SK-N-MC (cell line): ENCODE measurements around the gene TERT.

Experiments
- DNase-seq: peaks from one replicate; pipeline ENCODE4 v3.0.0-alpha.2; 2011; ENCODE audit warnings: low read depth, low spot score
- H3K27ac ChIP-seq: fragments of 200-600 bp; sonication (generic); 2 replicates; pipeline ENCODE4 v1.5.1; 2016; ENCODE audit warnings: mixed run types
- H3K36me3 ChIP-seq: fragments of 200-600 bp; sonication (generic); 2 replicates; pipeline ENCODE4 v1.6.1; 2017; ENCODE audit warnings: antibody characterized with exemption, low read length, mixed read lengths; ENCODE audit not compliant: insufficient read depth
- H3K4me3 ChIP-seq: fragments of 200-600 bp; sonication (generic); 2 replicates; pipeline ENCODE4 v1.5.1; 2016
- H3K9ac ChIP-seq: fragments of 200-600 bp; sonication (generic); 2 replicates; pipeline ENCODE4 v1.8.0; 2017; ENCODE audit warnings: mixed run types, mixed read lengths; ENCODE audit not compliant: insufficient read length
- H3K9me3 ChIP-seq: fragments of 200-600 bp; sonication (generic); 2 replicates; pipeline ENCODE4 v1.6.1; 2017; ENCODE audit warnings: low read depth, mild to moderate bottlenecking, antibody characterized with exemption, low read length, moderate library complexity, mixed read lengths
- EZH2 ChIP-seq: fragments of 200-600 bp; sonication (generic); IDR thresholded peaks from one replicate; pipeline ENCODE4 v1.6.1; 2017; ENCODE audit warnings: antibody characterized with exemption
- FOXP2 ChIP-seq: optimal IDR thresholded peaks from 2 replicates; pipeline ENCODE3; 2011; ENCODE audit warnings: mild to moderate bottlenecking, moderate library complexity; ENCODE audit not compliant: insufficient read depth; ENCODE audit errors: extremely low read length, control extremely low read depth
- POLR2AphosphoS5 ChIP-seq: IDR thresholded peaks from 2 replicates; pipeline ENCODE4 v1.6.1; 2012; ENCODE audit warnings: mild to moderate bottlenecking, low read depth, low read length, borderline replicate concordance

Gene TERT

DNA sequence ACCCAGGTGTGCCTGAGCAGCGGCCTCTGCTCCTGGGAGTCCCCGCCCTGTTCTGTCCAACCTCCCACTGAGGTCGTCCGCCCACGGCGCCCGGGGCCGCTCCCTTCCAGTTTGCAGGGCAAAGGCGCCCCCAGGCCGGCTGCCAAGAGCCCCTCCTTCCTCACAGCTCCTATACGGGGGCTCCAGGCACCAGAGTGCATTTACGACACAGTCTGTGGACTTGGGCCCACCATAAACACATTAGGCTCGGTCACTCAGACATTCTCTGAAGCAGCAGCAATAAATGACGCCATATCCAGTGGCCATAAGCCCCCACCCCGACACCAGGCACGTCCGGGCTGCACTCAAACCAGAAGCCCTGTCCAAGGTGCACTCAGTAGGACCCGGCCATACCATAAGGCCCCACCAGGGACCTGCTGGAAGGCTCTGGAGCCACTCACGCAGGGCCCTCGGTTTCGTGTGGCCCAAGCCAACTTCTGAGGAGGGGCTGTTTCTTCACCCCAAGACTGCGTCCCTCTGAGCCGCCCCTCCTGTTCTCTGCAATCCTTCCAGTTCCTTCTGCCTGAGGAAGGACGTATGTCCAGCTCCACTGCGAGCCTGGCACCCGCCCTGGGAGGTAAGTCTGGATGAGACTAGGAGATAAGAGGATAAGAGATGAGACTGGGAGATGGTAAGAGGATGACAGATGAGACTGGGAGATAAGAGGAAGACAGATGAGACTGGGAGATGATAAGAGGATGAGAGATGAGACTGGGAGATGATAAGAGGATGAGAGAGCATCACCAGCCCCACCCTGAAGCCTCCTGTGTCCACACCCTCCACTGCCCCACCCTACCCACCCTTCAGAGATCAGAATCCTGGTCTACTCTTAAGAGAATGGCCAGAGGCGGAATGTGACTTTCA is 42.9 kb downstream of the TERT start:
- DNase-seq, result no peak
- no peak overlapping the region for H3K27ac ChIP-seq
- H3K9me3 ChIP-seq, result no peaks in the 10 kb centered on the region
- TF ChIP-seq FOXP2, result no peak
- TF ChIP-seq POLR2AphosphoS5, result no peak
- TF ChIP-seq EZH2, result no peak
- H3K4me3 ChIP-seq, result no peak overlapping the region
- H3K9ac ChIP-seq, result no peak overlapping the region
- no peaks in the 10 kb centered on the region for H3K36me3 ChIP-seq

DNA sequence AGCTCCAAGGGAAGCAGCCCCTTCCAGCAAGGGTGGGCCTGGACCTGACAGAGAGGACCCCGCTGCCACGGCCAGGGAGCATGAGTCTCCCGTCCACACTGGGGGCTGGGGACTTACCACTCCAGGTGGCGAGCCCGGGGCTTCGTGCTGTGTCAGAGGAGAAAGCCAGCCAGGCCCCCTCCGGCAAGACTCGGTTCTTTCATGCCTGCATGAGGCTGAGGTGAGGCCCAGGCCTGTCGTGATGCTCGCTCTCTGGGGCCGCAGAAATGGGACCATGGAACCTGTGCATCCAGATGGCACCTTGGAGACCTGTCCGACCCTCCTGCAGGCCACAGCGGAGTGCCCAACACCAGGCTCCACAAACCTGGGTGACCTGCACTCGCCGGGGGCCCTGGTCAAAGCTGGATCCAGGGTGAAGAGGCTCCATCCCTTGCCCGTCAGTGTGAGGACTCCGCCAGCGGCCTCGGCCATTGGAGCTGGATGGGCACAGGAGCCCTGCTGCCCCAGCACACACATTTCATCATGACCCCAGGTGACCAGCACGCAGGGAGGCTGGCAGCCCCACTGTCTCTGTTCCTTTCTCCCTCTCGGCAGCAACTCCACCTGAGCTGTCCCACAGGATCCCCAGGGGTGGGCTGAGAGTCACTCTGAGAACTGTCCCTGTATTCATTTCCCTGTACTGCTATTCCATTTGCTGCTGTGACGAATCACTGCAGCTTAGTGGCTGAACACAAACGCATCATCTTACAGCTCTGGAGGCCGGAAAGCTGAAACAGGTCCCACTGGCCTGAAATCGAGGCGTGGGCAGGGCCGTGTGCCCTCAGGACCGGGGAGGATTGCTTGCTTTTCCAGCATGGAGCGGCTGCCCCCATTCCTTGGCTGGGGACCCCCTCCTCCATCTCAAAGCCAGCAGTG is 45.2 kb downstream of the TERT start:
- H3K36me3 ChIP-seq, result no peaks in the 10 kb centered on the region

DNA sequence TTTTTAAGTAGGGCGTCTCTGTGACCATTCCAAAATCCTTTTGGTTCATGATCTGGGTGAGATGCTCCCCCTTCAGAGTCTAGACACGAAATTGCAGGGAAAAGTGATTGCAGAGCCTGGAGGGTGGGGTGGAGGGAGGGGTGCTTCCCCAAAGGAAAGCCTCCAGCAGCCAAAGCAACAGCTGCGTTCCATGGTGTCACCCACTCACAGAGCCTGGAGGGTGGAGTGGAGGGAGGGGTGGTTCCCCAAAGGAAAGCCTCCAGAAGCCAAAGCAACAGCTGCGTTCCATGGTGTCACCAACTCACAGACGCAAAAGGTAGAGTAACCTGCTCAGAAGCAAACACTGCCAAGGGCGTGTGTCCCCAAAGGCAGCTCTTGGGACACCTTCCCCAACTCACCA is 47.1 kb downstream of the TERT start:
- no peak for DNase-seq
- Histone ChIP-seq H3K9me3 (no peaks in the 10 kb centered on the region), H3K27ac (no peak overlapping the region), H3K4me3 (no peak overlapping the region), H3K36me3 (no peaks in the 10 kb centered on the region), H3K9ac (no peak overlapping the region)
- TF ChIP-seq EZH2, result no peak
- TF ChIP-seq POLR2AphosphoS5, result no peak
- no peak for TF ChIP-seq FOXP2

More for the DNA sequence above, 45.2 kb downstream of the TERT start:
- no peak overlapping the region for H3K9ac ChIP-seq
- no peak overlapping the region for H3K27ac ChIP-seq
- DNase-seq, result no peak
- no peak for TF ChIP-seq FOXP2
- H3K4me3 ChIP-seq, result no peak overlapping the region
- no peaks in the 10 kb centered on the region for H3K9me3 ChIP-seq

DNA sequence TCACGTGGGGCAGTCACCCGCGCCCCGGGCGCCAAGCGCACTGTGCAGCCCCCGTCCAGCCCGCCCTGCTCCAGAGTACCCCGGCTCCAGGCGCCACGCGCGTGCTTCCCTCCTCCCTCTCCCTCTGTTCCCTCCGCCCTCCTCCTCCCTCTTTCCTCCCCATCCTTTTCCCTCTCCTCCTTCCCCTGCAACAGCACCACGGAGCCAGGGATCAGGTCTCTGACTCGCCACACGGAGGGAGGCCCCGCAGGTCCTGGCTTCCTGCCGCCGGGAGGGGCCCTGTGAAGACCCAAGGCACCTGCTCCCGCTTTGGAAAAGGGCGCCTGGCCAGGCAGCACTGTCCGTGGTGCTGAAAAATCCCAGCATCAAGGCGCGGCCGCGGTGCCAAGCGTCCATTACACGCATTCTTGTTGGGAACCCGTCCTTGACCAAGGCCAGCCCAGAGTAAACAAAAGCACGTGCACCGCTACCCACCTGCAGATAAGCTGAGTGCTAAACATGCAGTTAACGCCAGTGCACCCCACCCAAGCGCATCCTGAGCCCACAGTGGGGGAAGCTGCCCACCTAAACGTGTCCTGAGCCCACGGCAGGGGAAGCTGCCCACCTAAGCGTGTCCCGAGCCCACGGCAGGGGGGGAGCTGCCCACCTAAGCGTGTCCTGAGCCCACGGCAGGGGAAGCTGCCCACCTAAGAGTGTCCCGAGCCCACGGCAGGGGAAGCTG is 48.0 kb downstream of the TERT start:
- DNase-seq, result no peak
- Histone ChIP-seq H3K36me3 (no peaks in the 10 kb centered on the region), H3K9me3 (no peaks in the 10 kb centered on the region), H3K27ac (no peak overlapping the region), H3K9ac (no peak overlapping the region), H3K4me3 (no peak overlapping the region)
- TF ChIP-seq EZH2 (no peak), POLR2AphosphoS5 (no peak), FOXP2 (no peak)

DNA sequence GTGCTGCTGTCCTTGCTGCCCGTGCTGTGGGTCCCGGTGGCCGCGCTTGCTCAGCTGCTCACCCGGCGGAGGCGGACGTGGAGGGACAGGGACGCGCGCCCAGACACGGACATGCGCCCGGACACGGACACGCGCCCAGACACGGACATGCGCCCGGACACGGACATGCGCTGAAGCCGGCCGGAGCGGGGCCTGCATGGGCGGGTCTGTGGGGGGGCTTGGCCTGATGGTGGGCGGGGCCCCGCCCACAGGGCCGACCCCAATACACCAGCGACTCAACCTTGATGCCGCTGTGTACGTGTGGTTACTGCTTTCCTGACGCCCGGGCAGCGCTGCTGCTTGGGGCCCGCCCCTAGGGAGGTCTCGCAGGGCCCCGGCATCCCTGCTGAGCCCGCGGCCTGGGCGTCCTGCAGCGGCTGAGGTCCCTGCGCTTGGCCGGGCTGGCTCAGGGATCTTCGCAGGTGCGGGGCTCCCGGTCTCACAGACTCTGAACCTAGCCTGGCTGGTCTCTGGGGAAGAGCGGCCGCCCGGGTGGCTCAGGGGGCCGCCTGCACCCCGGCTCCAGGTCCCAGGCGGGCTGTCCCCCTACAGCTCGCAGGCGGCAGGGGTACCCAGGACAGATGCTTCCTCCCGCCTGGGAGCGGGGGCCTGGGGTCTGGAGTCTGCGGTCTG is 48.8 kb downstream of the TERT start:
- Histone ChIP-seq H3K9ac (no peak overlapping the region), H3K9me3 (no peaks in the 10 kb centered on the region), H3K27ac (no peak overlapping the region), H3K36me3 (no peaks in the 10 kb centered on the region), H3K4me3 (no peak overlapping the region)
- DNase-seq, result no peak
- TF ChIP-seq EZH2 (no peak), FOXP2 (no peak), POLR2AphosphoS5 (no peak)

DNA sequence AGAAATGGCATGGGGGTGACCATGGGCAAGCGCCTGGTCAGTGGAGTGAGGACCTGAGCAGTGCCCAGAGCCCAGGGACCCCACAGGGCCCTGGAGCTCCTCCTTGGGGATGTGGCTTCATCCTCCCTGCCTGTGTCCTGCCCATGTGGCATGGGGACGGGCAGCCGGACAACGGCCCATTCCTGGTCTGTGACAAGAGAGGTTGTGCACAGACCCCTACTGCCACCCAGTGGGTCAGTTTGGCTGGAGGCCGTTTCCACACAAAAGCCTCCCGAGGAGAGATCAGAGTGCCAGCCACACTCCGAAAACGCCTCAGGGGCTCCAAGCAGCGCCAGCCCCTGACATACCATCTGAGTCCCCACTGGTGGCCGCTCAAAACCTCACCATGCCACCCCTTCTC is 49.9 kb downstream of the TERT start:
- Histone ChIP-seq H3K27ac (no peak overlapping the region), H3K9ac (no peak overlapping the region), H3K4me3 (no peak overlapping the region), H3K9me3 (no peaks in the 10 kb centered on the region), H3K36me3 (no peaks in the 10 kb centered on the region)
- TF ChIP-seq FOXP2 (no peak), POLR2AphosphoS5 (no peak), EZH2 (no peak)
- no peak for DNase-seq

DNA sequence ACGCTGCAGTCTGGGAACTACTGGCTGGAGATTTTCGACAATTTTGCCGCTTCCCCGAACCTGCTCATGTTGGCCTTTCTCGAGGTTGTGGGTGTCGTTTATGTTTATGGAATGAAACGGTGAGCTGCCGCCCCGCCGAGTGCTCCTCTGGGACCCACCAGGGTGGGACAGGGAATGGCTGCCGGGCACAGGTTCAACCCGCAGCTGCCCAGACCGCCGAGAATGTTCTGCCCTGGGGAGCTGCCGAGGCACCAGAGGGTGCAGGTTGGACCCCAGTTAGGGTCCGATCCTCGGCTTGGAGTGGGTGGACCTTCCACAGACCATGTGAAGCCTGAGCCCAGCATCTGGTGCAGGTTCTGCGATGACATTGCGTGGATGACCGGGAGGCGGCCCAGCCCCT is 50.6 kb downstream of the TERT start:
- Histone ChIP-seq H3K36me3 (no peaks in the 10 kb centered on the region), H3K4me3 (no peak overlapping the region), H3K9me3 (no peaks in the 10 kb centered on the region), H3K9ac (no peak overlapping the region), H3K27ac (no peak overlapping the region)
- DNase-seq, result no peak
- TF ChIP-seq FOXP2 (no peak), POLR2AphosphoS5 (no peak), EZH2 (no peak)
